SIG-M5 treated with dmso at 0.1 percent for 504 hours (cell line): ENCODE results near the gene ALDH3B1.
"Not testable (repeated sequence)": the region's sequence is repeated elsewhere in the genome, so short reads cannot be mapped to it uniquely, and the experiment has no call there.

Experiments
- DNase-seq: peaks from one replicate; lab custom pipeline; 2025; ENCODE audit not compliant: unreplicated experiment; lab: John Stamatoyannopoulos, UW

ALDH3B1 gene, protein sequence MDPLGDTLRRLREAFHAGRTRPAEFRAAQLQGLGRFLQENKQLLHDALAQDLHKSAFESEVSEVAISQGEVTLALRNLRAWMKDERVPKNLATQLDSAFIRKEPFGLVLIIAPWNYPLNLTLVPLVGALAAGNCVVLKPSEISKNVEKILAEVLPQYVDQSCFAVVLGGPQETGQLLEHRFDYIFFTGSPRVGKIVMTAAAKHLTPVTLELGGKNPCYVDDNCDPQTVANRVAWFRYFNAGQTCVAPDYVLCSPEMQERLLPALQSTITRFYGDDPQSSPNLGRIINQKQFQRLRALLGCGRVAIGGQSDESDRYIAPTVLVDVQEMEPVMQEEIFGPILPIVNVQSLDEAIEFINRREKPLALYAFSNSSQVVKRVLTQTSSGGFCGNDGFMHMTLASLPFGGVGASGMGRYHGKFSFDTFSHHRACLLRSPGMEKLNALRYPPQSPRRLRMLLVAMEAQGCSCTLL

DNA sequence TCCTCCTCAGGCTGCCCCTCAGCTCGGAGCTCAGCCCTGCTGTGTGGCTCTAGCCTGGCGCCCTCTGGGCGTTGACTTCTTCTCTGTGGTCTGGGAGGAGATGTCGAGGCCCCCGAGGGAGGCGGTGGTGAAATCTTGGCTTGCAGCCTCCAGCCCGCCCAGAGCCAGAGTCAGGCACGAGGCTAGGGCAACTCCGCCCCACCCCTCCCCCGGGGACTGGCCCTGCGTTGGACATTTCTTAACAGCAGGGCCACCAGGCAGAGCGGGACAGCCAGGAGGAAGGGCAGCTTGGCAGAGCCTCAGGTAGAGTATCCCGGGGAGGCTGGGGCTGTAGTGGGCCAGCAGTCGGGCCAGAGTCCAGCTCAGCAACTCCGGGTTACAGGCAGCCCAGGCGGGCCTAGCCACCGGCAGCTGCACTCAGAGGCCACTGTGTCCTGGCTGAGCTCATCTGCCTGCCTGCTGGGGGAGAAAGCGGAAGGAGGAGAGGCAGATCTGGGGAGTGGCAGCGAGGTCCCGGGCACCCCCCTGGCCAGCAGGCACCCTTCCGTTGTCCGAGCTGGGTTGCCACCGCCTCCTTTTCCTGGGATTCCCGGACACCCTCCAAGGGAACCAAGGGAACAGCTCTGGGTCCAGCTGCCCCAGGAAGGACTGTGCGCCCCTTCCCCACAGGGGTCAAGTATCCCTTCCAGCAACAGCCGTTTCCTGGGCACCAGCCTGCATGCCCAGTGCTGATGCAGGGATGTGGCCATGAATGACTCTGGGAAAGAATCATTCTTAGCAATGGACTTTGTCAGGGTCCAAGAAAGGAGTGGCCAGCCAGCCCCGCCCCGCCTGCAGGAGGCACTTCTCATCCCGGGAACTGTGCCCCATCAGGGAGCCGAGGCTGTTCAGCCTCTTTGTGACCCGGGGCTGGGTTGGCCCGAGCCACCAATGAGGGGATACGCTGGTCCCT lies at the start of gene ALDH3B1:
ALDH3B1 (plus strand) TSS at position 238 of the 952 bp plus-strand sequence. CDS start 4,971 bp downstream, outside the sequence.
- DNase-seq, result peak; percentile 91

DNA sequence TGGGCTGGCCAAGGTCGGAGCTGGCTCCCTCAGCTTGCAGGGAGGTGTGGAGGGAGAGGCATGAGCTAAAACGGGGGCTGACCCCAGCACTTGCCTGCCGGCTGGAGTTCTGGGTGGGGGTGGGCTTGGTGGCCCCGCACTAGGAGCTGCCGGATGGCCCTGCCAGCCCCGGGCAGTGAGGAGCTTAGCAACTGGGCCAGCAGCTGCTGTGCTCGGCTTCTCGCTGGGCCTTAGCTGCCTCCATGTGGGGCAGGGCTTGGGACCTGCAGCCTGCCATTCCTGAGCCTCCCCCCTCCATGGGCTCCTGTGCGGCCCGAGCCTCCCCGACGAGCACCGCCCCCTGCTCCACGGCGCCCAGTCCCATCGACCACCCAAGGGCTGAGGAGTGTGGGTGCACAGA lies 46.9 kb upstream of the ALDH3B1 start:
- not testable (repeated sequence) for DNase-seq

DNA sequence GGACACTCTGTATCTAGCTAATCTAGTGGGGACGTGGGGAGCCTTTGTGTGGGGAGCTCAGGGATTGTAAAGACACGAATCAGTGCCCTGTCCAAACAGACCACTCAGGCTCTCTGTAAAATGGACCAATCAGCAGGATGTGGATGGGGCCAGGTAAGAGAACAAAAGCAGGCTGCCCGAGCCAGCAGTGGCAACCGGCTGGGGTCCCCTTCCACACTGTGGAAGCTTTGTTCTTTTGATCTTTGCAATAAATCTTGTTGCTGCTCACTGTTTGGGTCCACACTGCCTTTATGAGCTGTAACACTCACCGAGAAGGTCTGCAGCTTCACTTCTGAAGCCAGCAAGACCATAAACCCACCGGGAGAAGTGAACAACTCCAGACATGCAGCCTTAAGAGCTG lies 46.2 kb upstream of the ALDH3B1 start:
- DNase-seq, result not testable (repeated sequence)

DNA sequence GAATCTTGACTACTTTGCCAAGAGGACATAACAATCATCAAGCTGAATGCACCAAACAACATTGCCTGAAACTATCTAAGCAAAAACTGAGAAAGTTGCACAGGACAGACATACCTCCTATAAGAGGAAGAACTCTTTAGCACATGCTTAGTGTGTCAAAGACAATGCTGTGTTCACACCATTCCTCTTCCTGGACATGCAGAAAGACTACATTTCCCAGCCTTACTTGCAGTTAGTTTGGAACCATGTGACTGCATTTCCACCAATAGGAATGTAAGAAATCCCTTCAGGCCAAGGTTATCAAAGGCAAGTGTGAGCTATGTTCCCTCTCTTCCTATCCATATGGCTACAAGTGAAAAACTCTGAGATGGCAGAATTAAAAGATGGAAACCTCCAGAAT lies 45.4 kb upstream of the ALDH3B1 start:
- not testable (repeated sequence) for DNase-seq

DNA sequence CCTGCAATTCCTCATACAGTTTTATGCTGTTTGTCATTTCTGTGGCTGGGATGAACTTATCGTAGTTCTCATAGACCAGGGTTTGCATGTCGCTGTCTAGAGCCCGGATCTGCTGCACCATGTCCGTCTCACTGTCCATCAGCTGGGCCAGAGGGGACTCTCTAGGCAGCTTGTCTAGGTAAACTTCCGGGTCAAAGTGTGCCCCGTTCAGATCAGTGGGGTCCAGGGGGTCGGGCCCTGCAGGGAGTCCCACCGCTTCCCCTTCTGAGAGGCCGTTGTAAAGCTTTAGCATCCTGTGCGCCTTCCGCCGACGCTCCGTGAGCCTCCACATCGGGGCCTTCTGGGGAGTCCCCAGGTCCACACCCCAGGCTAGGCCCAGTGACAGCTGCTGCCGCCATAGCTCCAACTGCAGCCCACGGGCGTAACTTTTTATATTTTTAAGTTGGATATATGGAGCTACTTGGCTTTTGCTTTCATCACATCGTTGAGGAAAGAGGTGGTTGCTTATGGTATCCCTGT lies 44.2 kb upstream of the ALDH3B1 start:
- not testable (repeated sequence) for DNase-seq

DNA sequence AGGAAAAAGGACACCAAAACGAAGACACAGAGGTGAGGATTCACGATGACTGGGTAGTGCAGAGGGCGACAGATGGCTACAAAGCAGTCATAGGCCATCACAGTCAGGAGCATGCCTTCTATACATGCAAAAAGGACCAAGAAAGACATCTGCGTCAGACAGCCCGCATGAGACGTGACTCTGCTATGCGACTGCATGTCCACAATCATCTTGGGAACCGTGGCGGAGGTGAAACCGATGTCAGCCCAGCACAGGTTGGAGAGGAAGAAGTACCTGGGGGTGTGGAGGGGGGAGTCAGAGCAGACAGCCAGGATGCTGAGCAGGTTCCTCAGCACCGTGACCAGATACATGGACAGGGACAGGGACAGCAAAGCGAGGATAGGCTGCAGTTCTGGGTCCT lies 35.4 kb upstream of the ALDH3B1 start:
- not testable (repeated sequence) for DNase-seq

DNA sequence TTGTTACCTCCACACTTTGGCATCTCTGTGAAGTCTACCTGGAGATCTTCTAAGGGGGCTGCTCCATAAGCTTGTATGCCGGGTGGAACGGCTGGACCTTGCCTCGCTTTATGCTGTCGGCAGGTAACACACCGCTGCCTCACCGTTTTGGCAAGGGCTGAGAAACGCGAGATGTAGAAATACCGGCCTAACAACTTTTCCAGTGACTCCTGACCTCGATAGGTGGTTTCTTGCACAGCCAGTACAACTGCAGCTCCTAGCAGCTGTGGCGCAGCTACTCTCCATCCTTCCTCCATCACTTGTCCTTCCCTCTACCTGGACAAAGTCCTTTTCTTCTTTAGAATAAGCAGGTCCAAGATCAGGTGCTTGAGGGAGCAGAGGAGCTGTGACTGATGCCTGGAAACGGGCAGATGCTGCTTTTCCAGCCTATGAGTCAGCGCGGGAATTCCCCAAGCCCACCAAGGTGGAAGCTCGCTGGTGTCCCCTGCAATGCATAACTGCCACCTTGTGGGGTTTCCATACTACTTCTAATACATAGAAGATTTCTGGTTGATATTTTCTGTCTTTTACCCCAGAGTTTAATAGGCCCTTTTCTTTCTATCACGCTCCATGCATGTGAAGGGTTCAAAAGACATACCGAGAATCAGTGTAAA lies 31.2 kb upstream of the ALDH3B1 start:
- DNase-seq, result peak; percentile 8

DNA sequence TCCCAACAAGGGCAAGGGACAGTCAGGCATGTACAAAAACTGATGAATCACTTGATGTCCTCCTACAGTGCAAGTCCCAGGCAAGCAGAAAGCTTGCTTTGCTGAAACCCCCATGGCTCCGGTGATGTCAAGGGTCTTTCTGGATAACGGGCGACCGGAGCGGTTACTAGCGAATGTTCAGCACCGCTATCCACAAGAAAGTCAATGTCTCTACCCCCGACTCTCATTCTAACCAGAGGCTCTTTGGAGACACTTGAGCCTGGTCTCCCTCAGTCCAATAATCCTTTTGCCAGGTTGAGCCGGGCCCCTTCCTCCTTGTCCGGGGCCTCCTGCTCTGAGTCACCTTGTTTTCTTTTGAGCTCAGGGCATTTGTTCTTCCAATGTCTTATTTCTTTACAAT lies 28.9 kb upstream of the ALDH3B1 start:
- not testable (repeated sequence) for DNase-seq

DNA sequence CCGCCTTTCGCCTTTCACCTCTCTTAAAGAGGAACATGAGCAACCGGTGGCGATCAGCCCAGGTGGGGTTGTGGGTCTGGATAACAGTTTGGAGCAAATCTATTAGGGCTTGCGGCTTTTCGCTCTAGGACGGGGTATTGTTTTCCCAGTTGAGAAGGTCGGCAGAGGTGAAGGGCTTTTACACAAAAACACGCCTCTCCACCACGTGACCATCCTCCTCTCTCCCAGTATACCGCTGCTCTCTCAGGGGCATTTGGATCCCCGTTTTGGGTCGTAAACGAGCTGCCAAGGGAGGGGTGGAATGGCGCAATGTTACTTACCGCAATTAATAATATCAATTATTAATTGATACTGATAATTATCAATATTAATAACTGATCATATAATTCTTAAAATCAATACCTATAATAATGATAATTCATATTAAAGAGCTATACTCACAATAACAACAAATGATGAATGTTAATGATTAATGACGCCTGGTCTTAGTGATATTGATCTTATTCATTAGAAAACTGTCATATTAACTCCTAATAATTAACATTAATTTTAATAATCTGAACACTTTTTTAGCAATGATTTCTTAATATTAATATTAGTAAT lies 27.8 kb upstream of the ALDH3B1 start:
- DNase-seq, result not testable (repeated sequence)

DNA sequence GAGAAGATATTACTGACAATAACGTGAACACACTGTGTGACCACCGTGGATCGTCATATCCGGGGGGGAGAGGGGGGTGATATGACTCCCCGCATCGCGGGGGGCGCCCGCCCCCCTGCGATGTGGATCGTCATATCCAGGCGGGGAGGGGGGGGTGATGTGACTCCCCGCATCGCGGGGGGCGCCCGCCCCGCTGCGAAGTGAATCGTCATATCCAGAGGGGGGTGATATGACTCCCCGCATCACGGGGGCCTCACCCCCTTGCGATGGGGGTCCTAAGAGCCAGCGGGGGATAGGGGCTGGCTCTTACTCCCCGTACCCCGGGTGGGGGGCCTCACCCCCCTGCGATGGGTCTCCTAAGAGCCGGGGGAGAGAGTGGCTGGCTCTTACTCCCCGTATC lies 26.2 kb upstream of the ALDH3B1 start:
- no peak for DNase-seq

DNA sequence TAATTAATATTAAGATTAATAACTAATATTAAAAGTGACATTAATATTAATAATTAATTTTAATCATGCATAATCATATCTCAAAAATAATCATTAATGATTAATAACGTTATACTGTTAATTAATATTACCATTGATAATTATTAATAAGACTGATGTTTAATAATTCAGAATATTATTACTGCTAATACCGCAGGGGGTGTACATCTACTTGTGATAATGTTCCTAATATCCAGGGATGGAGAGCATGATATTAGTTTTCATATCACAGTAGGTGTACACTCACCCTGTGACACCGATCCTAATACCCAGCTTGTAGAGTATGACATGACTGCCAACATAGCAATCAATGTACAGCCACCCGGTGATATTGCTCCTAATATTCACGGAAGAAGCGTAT lies 24.8 kb upstream of the ALDH3B1 start:
- DNase-seq, result not testable (repeated sequence)

DNA sequence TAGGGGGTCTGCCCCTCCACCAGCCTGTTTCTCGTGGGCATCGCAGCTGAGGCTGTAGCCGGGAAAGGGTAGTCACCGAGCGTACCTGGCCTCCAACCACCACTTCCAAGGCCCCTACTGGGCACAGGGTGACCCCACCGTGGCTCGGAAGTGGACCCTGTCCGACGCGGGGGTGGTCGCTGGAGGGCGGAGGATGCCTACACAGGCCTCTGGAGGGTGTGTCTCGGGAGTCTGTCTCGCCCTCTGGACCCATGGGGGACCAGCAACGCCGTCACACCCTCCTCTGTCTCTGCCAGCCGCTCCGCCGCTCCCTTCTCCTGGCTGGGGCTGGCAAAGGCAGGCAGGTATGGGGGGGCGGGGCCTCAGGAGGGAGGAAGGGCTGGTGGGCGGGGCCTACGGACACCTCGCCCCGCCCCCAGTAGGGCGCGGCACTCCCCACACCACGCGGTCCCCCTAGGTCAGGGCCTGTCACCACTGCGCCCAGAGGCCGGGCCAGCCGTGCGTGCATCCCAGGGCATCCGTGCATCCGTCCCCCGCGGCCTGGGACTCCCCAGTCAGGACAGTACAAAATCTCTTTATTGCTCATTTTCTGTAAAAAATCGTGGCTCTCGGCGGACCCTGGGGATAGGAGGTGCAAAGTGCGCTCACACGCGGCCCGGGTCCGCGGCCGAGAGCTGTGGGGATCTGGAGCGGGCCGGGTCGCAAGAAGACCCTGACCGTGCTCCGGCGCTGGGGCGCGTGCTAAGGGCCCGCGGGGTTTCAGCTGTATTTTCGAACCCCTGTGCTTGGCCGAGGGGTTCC lies 19.4 kb upstream of the ALDH3B1 start:
- not testable (repeated sequence) for DNase-seq

DNA sequence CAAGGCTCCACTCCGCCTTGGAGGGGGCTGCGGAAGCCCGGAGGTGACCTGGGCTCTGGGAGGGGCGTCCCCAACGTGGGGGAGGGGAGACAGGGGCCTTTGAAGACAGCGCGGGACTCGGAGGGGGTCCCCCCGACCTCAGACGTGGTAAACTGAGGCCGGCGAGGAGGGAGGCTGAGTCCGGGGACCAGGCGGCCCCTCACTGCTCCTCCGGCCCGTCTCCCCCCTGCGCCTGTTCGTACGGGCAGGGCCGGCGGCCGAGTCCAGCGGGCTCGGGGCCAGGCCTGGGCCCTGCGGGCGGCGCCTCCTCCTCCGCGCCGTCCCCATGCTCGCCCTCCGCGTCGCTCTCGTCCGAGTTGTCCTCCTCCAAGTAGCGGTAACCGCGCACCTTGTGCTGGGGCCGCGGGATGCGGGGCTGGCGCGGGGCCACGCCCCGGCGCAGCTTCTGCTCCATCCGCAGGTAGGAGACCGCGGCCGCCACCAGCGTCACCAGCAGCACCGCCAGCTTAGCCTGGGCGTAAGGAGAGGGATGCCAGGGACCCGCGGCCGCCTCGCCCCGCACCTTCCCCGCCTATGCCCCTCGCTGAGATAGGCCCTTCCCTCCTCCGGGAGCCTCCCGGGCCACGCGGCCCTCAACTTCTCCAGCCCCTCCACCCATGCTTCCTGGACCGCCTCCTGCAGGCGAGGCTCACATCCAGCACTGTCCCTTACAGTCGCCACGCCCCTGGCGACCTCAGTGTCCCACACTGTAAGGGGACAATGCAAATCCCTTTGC lies 18.6 kb upstream of the ALDH3B1 start:
- not testable (repeated sequence) for DNase-seq

DNA sequence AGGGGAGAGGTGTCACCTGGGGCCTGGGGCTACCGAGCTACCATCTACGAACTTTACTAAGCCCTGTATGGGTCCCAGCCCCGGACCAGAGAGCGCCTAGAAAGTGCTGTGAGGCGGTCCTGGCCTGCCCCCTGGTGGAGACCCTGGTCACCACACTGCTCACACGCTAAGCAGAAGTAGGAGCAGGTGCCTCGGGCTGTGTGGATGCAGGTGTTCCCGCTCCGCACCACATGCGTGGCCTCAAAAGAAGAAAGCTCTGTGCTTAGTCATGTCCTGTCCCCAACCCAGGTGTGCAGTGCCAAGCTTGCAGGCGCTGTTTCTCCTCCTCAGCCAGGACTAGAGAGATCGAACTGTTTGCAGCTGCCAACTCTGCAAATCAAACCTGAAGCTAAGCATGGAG lies 16.3 kb upstream of the ALDH3B1 start:
- DNase-seq, result not testable (repeated sequence)

DNA sequence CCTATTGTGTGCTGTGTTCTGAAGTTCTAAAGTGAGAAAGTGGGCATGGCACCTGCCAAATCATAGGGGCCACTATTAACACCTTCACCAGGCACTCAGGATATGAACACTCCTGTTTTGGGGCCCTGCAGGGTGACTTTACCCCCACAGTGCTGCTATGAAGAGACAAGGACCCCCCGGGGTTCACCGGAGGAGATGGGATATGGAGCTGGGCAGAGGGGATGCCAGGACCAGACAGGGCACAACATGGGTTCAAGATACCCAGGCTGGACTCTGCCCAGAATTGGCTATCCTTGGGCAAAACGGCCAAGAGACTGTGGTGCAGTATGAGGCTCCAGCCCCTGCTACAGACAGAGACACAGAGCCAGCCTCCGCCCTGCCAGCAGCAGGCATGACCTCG lies 15.7 kb upstream of the ALDH3B1 start:
- DNase-seq, result not testable (repeated sequence)

DNA sequence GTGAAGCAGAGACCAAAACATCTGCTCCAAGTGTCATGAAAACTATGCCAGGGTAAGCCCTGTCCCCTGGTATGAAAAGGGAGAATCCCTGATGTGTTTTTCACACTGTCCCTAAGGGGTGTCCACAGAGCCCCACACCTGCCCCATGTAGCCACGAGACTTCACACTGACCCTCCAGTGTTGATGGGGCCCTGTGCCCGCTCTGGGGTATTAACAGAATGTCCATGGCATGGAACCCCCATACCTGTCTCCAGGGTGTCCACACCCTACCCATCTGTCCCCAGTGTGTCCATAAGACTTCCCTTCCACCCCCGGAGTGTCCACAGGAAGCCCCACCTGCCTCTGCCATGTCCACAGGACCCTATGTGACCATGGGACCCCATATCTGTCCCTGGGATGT lies 15.0 kb upstream of the ALDH3B1 start:
- DNase-seq, result not testable (repeated sequence)

DNA sequence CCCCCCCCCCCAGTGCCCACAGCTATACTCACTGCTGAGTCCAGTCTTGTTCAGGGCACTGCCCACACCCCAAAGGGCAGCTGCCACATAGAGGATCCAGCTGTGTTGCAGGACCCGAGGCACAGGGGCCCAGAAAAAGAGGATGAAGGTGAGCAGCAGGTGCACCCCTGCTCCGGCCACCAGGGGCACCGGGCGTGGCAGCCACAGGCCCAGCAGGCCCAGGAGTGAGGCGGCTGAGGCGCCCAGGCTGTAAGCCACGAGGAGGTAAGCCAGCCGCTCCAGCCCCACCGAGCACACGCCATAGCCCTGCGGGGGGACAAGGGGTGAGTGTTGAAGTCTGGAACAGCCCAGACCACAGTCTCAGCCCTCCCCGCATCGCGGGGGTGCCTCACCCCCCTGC lies 14.5 kb upstream of the ALDH3B1 start:
- not testable (repeated sequence) for DNase-seq

DNA sequence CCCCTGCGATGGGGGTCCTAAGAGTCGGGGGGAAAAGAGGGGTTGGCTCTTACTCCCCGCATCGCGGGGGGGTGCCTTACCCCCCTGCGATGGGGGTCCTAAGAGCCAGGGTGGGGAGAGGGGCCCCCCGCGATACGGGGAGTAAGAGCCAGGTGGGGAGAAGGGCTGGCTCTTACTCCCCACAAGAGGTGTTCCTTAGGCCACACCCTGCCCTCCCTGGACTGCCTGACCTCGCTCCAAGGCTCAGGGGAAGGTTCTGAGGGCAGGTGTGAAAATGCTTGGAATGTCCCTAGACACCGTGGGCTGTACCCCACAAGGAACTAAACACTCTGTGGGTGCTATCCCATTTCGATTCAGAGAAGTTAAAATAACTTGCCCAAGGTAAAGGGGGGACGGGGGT lies 14.1 kb upstream of the ALDH3B1 start:
- DNase-seq, result no peak
